GM19240 (cell line): ENCODE data around the gene PHC1.
"Not testable (repeated sequence)": the region's sequence is repeated elsewhere in the genome, so short reads cannot be mapped to it uniquely, and the experiment has no call there.

Source experiments
- DNase-seq: peaks from one replicate; pipeline ENCODE4 v3.0.0; 2011; ENCODE audit warnings: low spot score; ENCODE audit not compliant: insufficient read length

Gene PHC1

GRCh38 chr12:8914033-8914715 lies at the start of gene PHC1:
PHC1 (plus strand) TSS chr12:8914509; CDS start chr12:8917678, 3,169 bp downstream.
- peak; percentile 62 for DNase-seq

- no peak for DNase-seq
These were observed 47.9 kb upstream of the PHC1 start for GRCh38 chr12:8866429-8866828.

- no peak for DNase-seq
These were observed 47.3 kb upstream of the PHC1 start for GRCh38 chr12:8867009-8867408.

DNA sequence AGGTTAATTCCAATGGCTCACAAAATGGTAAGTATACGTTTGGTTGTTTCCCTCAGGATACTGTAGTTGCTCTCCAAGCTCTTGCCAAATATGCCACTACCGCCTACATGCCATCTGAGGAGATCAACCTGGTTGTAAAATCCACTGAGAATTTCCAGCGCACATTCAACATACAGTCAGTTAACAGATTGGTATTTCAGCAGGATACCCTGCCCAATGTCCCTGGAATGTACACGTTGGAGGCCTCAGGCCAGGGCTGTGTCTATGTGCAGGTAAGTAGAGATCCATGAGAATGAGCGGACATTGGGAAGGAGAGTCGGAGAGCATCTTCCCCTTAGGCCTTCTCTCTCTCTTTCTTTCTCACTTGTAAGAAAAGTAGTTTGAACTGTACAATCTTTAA lies 46.5 kb upstream of the PHC1 start:
- no peak for DNase-seq

DNA sequence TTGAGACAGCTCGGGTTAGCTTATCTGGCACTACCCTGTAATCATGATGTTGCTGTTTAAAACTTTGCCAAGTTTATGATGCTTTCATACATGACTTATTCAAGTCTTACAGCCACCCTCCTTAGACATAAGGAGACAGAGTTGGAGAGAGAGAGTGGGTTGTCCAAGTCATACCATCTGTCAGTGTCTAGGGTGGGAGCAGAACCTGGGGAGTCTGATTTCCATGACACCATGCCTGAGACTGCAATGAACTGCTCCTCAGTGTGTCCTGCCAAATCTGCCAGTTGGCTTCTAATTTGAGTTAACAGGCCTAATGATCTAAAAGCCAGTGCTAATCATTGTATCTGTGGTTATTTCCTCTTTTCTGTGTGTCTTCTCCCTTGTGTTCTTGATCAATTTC lies 43.7 kb upstream of the PHC1 start:
- no peak for DNase-seq

DNA sequence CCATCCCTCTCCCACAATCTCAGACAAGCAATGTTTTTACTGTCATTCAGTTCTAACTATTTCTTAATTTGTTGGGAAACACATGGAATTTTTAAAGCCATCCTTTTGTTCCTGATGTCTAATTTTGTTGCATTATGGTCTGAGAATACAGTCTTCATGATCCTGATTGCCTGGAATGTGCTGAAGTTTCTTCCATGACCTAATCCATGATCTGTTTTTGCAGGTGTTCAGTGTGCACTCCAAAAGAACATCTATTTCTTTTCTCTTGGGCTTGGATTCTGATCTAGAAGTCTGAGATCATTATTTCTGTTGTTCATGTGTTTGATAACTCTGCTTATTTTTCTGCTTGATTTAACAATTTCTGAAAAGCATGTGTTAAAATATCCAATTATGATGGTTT lies 43.2 kb upstream of the PHC1 start:
- DNase-seq = no peak

DNA sequence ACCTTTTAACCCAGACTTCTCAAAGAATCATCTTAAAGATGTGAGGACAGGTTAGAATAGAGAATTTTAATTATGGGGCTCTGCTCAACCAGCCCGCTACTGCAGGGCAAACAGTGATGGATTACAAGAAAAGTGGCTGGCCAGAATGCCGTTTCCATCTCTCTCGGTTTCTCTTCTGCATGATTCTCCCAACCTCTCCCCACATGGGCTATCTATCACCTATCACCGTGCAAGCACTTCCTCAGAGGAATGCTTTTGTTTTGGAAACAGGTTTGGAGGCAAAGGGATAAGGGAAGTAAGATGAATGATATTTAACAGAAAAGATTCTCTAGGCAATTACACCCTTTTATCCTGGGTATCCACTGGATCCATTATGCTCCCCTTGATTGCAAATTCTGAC lies 37.4 kb upstream of the PHC1 start:
- no peak for DNase-seq

- DNase-seq = no peak
These were observed 27.6 kb upstream of the PHC1 start for GRCh38 chr12:8886502-8887284.

- no peak for DNase-seq
These were observed 27.0 kb upstream of the PHC1 start for GRCh38 chr12:8887285-8887715.

- peak; percentile 59 for DNase-seq
These were observed 23.8 kb upstream of the PHC1 start for GRCh38 chr12:8890313-8891085.

- no peak for DNase-seq
These were observed 22.3 kb upstream of the PHC1 start for GRCh38 chr12:8891976-8892375.

- no peak for DNase-seq
These were observed 19.9 kb upstream of the PHC1 start for GRCh38 chr12:8894378-8894777.

DNA sequence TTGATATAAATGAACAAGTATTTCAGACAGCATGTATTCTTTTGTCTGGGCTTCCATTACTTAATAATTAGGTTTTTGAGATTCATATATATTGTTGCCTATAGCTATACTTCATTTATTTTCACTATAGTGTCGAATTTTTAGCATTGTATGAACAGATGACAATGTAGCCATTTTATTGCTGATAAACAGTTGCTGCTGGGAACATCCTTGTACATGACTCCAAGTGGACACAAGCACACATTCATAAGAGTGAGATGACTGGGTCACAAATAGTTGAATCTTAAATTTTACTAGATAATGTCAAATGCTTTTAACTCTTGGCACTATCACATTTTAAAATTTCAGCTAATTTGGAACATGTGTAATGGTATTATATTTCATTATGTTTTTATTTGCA lies 19.3 kb upstream of the PHC1 start:
- DNase-seq = no peak

GRCh38 chr12:8897081-8897480 lies 17.2 kb upstream of the PHC1 start:
- DNase-seq = no peak

DNA sequence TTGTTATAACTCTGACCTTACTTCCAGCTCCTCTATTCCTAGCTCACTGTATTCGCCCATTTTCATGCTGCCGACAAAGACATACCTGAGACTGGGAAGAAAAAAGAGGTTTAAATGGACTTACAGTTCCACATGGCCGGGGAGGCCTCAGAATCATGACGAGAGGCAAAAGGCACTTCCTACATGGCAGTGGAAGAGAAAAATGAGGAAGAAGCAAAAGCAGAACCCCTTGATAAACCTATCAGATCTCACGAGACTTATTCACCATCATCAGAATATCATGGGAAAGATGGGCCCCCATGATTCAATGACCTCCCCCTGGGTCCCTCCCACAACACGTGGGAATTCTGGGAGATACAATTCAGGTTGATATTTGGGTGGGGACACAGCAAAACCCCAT lies 14.5 kb upstream of the PHC1 start:
- no peak for DNase-seq

GRCh38 chr12:8902703-8903102 lies 11.6 kb upstream of the PHC1 start:
- DNase-seq = not testable (repeated sequence)

DNA sequence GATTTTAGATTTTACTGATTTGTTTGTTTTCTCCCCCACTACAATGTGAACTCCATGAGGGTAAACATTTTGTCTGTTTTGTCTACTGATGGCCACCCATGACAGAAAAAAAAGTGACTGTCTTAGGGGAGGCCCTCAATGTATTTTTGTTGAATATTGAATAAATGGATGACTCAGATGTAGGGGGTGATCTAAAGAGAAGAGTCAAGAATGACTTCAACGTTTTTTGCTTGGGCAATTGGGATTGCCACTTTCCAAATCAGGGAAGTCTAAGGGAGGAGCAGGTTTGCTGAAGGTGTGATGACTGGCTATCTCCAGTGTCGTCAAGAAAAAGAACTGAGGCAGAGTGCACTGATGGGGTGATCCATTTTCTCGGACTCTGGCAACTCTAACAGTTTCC lies 10.7 kb upstream of the PHC1 start:
- no peak for DNase-seq

GRCh38 chr12:8904665-8905064 lies 9.6 kb upstream of the PHC1 start:
- no peak for DNase-seq

DNA sequence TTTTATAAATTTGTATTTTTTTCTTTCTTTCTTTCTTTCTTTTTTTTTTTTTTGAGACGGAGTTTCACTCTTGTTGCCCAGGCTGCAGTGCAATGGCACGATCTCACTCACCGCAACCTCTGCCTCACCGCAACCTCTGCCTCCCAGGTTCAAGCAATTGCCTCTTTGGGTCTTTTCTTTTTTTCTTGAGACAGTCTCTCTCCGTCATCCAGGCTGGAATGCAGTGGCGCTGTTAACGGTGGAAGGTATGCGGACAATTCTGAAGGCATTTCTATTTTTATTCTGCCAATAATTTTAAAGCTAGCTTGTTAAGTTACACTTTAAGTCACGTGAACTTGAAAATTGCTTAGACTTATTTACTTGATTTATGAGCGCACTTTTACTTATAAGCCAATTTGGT lies 8.8 kb upstream of the PHC1 start:
- DNase-seq = no peak

- no peak for DNase-seq
These were observed 7.8 kb upstream of the PHC1 start for GRCh38 chr12:8906266-8907180.

DNA sequence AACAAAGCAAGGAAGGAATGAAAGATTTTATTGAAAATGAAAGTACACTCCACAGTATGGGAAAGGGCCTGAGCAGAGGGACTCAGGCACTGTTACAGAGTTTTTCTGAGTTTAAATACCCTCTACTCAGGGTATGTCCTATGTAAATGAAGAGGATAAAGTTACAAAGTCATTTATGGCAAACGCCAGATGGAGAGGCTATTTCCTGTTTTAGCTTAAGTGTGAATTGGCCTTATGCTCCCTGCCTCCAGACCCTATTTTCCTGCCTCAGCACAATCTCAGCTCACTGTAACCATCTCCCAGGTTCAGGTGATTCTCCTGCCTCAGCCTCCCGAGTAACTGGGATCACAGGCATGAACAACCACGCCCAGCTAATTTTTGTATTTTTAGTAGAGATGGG lies 6.8 kb upstream of the PHC1 start:
- DNase-seq = no peak
